OCI-M2 (cell line): ENCODE measurements around the gene MCTP2.

Experiments
- DNase-seq: peaks from one replicate; lab custom pipeline; 2025; ENCODE audit not compliant: unreplicated experiment; lab: John Stamatoyannopoulos, UW

MCTP2 gene

GRCh38 chr15:94259121-94259751, 27.9 kb downstream of the MCTP2 start:
- no peak for DNase-seq

DNA sequence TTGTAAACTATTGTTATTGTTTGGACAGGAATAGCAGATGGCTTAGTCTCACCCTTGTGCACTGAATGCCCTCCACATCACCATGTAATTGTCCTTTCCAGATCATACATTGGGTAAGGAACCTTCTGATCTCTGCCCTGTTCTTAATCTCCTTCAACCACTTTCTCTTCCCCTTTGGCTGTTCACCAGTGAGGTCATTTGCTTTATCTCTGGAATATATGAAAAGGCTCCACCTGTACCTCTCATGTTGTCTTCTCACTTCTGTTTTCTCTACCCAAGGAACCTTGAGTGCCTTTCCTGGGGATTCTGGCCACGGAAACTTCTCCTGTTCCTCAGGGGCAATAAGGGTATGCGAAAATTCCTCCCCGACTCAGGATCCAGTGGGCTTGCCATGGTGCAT, 28.5 kb downstream of the MCTP2 start:
- DNase-seq, result no peak

DNA sequence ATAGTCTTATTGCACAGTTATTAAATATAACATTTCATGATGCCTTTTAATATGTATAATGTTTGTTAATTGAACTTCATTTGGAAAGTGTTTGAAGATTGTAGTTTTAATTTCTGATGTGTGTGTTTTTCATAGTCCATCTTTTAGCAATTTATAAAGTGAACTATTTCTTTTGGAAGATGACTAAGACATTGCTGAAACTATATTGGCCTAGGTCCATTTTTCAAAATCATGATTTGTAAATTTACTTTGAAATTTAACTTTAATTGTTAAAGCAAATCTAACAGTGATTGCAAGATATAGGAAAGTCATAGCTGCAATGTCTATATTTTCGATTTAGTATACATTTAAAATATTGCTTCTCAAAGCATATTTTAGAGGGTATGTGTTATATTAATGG, 30.8 kb downstream of the MCTP2 start:
- no peak for DNase-seq

- DNase-seq, result no peak
These were observed 32.2 kb downstream of the MCTP2 start for GRCh38 chr15:94263341-94264273.

GRCh38 chr15:94265009-94265408, 33.6 kb downstream of the MCTP2 start:
- DNase-seq, result no peak

DNA sequence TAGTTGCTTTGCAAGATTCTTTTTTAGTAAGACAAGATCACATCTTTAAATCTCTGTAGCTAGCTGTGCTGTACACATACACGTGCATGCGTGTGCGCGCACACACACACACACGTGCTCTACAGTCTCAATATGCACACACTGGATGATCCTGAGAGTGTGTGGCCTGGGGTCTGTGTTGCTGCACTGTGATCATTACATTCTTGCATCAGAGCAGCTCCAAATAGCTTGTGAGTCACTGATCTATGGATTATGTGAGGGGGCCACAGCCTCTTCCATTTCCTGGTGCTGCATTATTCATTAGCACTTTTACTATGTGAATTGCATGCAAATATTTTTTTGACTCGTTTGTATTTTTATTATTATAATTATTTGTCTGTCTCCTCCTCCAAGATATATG, 34.6 kb downstream of the MCTP2 start:
- DNase-seq, result no peak

DNA sequence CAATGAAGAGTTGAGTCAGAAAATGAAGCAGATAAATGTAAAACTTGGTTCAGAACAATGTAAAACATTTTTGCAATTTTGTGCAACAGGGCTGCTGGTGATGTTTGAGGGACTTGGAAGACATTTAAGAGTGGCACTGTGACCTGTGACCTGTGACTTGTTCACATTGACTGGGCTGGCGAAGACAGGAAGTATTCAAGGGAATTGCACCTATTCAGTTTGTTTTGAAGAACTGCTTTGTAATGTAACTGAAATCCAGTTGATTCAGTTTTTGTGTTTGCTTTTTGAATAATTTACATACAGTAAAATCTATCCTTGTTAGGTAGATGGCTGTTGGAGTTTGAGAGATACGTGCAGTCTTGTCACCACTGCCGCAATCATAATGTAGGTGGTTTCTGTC, 35.4 kb downstream of the MCTP2 start:
- DNase-seq, result no peak

- DNase-seq, result no peak
These were observed 38.6 kb downstream of the MCTP2 start for GRCh38 chr15:94269954-94270353.

- no peak for DNase-seq
These were observed 39.2 kb downstream of the MCTP2 start for GRCh38 chr15:94270570-94270969.

GRCh38 chr15:94272251-94272898, 41.0 kb downstream of the MCTP2 start:
- DNase-seq, result no peak

- DNase-seq, result no peak
These were observed 42.5 kb downstream of the MCTP2 start for GRCh38 chr15:94273826-94274225.

DNA sequence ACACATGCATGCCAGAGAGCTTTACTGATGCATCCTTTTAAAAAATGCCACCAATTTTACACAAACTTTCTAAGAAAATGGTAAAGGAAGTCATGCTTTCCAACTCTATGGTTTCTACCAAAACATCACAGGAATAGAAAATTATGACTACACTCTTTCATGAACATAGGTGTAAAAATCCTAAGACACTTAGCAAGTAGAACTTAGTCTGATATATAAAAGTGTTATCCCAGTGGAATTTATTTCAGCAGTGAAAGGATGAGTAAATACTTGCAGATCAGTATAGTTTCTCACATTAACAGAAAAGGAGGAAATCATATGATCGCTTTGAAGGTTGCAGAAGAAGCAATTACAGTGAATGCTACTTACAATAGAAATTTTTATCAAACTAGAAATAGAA, 43.4 kb downstream of the MCTP2 start:
- no peak for DNase-seq

GRCh38 chr15:94277485-94277884, 46.1 kb downstream of the MCTP2 start:
- no peak for DNase-seq

DNA sequence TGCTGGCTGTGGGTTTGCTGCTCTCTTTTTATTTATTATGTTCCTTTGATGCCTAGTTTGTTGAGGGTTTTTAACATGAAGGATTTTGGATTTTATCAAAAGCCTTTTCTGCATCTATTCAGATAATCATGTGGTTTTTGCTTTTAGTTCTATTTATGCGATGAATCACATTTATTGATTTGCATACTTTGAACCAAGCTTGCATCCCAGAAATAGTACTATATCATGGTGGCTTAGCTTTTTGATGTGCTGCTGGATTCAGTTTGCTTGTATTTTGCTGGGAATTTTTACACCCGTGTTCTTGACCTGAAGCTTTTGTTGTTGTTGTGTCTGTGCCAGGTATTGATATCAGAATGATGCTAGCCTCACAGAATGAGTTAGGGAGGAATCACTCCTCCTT, 48.4 kb downstream of the MCTP2 start:
- no peak for DNase-seq

DNA sequence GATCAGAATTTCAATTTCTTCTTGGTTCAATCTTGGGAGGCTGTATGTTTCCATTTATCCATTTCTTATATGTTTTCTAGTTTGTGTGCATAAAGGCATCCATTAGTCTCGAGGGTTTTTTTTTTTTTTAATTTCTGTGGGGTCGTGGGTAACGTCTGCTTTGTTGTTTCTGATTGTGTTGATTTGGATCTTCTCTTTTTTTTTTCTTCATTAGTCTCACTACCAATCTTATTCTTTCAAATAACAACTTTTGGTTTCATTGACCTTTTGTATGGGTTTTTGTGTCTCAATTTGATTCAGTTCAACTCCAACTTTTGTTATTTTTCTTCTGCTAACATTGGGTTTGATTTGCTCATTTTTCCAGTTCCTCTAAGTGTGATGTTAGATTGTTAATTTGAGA, 48.9 kb downstream of the MCTP2 start:
- no peak for DNase-seq

DNA sequence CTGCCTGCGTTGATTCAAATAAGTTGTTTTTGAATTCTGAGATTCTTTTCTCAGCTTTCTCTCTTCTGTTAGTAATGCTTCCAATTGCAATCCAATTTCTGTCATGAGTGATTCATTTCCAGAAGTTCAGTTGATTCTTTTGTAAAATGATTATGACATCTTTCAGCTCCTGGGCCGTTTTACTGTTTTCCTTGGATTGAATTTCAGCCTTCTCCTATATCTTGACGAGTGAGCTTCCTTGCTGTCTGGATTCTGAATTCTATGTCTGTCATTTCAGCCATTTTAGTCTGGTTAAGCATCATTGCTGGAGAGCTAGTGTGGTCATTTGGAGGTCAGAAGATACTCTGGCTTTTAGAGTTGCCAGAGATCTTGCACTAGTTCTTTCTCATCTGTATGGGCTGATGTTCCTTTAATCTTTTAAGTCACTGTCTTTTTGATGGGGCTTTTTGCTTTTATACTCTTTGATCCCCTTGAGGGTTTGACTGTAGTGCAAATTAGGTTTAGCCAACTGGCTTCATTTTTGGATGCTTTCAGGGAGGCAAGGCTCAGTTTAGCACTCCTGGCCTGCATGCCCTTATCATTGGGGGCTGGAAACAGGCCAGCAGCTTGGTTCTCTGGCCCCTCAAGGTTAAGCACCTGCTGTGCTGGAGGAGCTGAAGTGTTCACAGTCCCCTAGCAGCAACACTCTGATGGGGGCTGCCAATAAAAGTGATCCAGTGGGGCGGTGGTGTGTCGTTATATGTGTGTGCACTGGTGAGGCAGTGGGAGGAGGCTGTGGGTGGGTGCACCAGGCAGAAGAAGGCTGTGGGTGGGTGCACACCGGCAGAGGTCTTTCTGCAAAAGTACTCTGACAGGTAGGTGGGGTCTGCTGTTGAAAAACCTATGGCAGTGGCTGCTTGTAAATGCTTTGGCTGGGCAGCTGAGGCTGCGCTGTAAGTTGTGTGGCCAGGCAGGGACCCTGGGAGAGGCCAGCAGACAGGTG, 51.2 kb downstream of the MCTP2 start:
- DNase-seq, result no peak

DNA sequence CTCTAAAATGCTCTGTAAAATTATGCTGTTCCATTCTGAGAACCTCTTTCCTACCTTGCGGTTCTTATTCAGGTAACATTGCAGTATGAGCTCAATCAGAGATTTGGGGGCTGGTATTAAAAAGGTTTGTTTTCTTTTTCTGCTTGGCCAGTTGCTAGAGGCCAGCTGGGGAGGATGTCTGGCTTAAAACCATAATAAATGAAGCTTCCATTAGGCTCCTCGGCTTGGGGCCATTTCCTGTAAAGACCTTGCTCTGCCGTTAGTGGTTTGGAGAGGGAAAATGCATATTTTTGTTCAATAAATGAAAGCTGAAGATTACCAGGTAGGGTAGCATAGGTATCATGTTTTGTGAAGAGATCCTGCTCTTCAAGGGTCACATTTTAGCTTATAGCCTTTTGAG, 55.2 kb downstream of the MCTP2 start:
- no peak for DNase-seq

GRCh38 chr15:94287794-94288246, 56.5 kb downstream of the MCTP2 start:
- DNase-seq, result peak; percentile 30

DNA sequence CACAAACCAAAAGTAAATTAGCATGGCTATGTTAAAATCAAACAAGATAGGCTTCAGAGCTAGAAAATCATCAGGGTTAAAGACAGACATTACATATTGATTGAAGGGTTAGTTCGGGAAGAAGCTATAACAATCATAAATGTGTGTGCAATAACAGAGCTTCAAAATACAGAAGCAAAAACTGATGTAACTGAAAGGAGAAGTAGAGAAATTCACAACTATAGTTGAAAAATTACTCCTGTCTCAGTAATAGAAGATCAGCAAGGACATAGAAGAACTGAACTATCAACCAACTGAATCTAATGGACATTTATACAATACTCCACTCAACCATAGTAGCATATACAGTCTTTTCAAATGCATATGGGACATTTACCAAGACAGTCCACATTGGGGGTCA, 59.4 kb downstream of the MCTP2 start:
- DNase-seq, result no peak
